ENCODE measurements around the gene PKNOX2.

The PKNOX2 gene

GRCh38 chr11:125455851-125456250 lies 291.3 kb downstream of the PKNOX2 start:
- no peak overlapping the region for H3K4me3 ChIP-seq (ENCODE audit: low read depth, low read length)
- TF ChIP-seq, protein P1, sequence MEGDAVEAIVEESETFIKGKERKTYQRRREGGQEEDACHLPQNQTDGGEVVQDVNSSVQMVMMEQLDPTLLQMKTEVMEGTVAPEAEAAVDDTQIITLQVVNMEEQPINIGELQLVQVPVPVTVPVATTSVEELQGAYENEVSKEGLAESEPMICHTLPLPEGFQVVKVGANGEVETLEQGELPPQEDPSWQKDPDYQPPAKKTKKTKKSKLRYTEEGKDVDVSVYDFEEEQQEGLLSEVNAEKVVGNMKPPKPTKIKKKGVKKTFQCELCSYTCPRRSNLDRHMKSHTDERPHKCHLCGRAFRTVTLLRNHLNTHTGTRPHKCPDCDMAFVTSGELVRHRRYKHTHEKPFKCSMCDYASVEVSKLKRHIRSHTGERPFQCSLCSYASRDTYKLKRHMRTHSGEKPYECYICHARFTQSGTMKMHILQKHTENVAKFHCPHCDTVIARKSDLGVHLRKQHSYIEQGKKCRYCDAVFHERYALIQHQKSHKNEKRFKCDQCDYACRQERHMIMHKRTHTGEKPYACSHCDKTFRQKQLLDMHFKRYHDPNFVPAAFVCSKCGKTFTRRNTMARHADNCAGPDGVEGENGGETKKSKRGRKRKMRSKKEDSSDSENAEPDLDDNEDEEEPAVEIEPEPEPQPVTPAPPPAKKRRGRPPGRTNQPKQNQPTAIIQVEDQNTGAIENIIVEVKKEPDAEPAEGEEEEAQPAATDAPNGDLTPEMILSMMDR (IDR thresholded peaks at IDR 0.05; ENCODE audit: control insufficient read depth, extremely low read depth, insufficient read depth): no peak
- no peak for DNase-seq (ENCODE audit: low read depth)

- no peak overlapping the region for H3K4me3 ChIP-seq (ENCODE audit: low read depth, low read length)
- DNase-seq (ENCODE audit: low read depth): no peak
- TF ChIP-seq, protein P1 (IDR thresholded peaks at IDR 0.05; ENCODE audit: control insufficient read depth, extremely low read depth, insufficient read depth): no peak
These were observed 293.3 kb downstream of the PKNOX2 start for GRCh38 chr11:125457814-125458343.

GRCh38 chr11:125460275-125460674 lies 295.7 kb downstream of the PKNOX2 start:
- H3K4me3 ChIP-seq (ENCODE audit: low read depth, low read length): no peak overlapping the region
- no peak for DNase-seq (ENCODE audit: low read depth)
- TF ChIP-seq, protein P1 (IDR thresholded peaks at IDR 0.05; ENCODE audit: control insufficient read depth, extremely low read depth, insufficient read depth): no peak

DNA sequence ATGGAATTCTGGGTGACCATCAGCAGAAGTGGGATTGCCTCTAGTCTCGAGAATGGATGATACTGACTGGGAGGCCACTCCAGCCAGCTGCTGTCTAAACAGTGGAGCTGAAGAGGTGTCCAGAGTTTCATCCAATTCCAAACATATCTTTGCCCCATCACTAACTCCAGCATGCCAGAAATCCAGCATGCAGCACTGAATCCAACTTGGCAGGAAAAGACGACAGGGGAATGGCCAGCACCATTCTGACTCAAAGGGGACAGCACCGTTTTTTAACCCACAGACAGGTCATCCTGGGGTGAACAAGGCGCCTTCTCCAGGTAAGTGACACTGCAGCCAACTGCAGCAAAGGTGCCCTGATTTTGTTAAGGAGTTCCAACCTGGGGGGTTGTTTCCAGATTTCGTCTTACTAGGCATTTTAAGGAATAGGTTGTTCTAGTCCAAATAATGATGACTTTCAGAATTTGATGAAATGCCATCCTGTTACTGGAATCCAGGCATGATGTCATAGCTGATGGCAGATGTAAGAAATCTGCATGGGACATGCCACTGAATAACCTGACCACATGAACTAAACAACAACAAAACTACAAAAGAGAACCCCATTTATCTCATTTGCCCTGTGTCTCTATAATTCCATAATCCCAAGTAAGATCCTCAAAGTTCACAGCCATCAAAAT lies 299.2 kb downstream of the PKNOX2 start:
- H3K4me3 ChIP-seq (ENCODE audit: low read depth, low read length): no peak overlapping the region
- TF ChIP-seq, protein P1 (IDR thresholded peaks at IDR 0.05; ENCODE audit: control insufficient read depth, extremely low read depth, insufficient read depth): no peak
- no peak for DNase-seq (ENCODE audit: low read depth)

DNA sequence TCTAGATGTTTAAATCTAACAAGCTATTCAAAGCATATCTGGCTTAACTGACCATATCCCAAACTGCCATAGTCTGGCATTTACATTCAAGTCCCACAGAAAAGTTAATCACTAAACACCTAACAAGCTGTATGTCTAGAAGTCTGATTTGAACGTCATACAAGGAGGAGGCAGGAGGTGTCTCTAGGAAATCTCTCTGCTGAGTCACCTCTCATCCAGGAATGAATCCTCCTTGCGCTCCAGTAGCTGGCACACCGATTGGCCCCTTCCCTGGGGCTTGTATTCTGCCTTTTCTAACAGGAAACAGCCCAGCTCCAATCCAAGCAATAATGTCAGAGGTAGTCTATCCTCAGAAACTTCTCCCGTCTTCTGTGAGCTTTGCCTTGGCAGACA lies 299.7 kb downstream of the PKNOX2 start:
- no peak overlapping the region for H3K4me3 ChIP-seq (ENCODE audit: low read depth, low read length)
- TF ChIP-seq, protein P1 (IDR thresholded peaks at IDR 0.05; ENCODE audit: control insufficient read depth, extremely low read depth, insufficient read depth): no peak
- no peak for DNase-seq (ENCODE audit: low read depth)

DNA sequence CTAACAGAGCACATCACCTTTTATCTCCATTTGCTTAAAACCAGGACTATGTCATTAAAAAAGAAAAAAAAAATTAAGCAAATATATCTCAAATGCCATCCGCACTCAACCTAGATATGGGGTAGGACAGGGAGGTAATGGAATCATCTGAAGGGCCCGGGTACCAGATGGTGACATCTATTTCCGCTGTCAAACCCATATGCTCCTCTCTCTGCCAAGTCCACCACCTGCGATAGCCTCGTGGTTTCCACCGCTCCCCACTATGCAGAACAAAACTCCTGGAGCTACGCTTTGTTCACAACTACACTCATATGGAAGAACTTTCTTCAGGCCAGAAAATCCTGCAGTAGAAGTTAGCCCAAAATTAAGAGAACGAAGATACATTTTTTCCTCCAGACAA lies 300.1 kb downstream of the PKNOX2 start:
- TF ChIP-seq, protein P1 (IDR thresholded peaks at IDR 0.05; ENCODE audit: control insufficient read depth, extremely low read depth, insufficient read depth): no peak
- H3K4me3 ChIP-seq (ENCODE audit: low read depth, low read length): no peak overlapping the region
- no peak for DNase-seq (ENCODE audit: low read depth)

DNA sequence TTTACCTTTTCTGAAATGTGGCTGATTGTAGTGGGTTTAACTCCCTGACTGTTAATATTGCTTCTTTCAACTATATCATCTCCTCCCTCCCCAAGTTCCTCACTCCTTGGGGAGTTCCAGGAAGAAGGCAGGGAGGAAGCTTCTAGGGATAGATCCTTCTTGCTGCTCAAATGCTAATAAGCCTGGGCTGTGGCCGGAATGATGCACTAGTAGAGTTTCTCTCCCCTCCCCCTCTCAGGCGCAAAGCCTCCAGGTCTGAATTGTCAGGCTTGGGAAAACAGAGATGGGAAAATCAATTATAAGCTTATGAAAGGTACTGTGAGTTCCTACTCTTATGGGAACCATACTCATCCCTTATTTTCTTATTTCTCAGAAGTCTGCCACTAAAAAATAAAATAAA lies 300.7 kb downstream of the PKNOX2 start:
- TF ChIP-seq, protein P1 (IDR thresholded peaks at IDR 0.05; ENCODE audit: control insufficient read depth, extremely low read depth, insufficient read depth): no peak
- no peak overlapping the region for H3K4me3 ChIP-seq (ENCODE audit: low read depth, low read length)
- DNase-seq (ENCODE audit: low read depth): no peak
